Measurements from ENCODE around the gene FAF2.
"Not testable (repeated sequence)": the region's sequence is repeated elsewhere in the genome, so short reads cannot be mapped to it uniquely, and the experiment has no call there.

FAF2 gene

DNA sequence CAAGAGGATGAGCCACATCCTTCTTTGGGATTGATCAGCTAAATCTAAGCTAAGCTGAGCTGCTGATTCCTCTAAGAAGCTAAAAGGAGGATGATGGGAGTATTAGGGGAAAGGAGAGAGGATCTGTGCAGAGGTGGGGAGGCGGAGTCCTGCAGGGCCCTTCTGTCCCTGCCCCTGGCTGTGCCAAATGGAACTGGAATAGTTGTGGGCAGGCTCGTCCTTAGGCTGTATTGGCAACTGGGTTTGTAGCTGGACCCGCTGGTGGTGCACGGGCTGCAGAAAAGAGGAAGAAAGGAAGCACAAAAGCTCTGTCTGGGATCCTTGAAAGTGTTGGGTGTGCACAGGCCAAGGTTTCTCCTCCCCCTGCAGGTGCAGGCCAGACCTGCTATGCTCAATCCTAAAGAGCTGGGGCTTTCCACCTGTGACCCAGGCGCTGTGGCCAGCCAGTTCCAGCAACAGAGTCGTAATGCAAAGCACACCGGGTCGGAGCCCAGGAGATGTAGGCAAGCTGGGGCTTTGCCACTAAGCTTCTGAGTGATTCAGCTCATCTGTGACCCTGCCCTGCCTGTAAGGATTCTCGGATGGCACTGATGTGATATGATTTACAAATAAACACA, 41.6 kb upstream of the FAF2 start:
- DNase-seq (ENCODE audit: low read depth, low spot score) = no peak
- TF ChIP-seq, protein P1, sequence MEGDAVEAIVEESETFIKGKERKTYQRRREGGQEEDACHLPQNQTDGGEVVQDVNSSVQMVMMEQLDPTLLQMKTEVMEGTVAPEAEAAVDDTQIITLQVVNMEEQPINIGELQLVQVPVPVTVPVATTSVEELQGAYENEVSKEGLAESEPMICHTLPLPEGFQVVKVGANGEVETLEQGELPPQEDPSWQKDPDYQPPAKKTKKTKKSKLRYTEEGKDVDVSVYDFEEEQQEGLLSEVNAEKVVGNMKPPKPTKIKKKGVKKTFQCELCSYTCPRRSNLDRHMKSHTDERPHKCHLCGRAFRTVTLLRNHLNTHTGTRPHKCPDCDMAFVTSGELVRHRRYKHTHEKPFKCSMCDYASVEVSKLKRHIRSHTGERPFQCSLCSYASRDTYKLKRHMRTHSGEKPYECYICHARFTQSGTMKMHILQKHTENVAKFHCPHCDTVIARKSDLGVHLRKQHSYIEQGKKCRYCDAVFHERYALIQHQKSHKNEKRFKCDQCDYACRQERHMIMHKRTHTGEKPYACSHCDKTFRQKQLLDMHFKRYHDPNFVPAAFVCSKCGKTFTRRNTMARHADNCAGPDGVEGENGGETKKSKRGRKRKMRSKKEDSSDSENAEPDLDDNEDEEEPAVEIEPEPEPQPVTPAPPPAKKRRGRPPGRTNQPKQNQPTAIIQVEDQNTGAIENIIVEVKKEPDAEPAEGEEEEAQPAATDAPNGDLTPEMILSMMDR (IDR thresholded peaks at IDR 0.05; ENCODE audit: insufficient read depth, low read length, missing control alignments) = no peak
- H3K4me3 ChIP-seq (ENCODE audit: low read depth, low read length) = no peak overlapping the region
- ChIA-PET CTCF (interaction anchor here (0.8 to 5.2 kb wide), 3 partner anchors 10 to 41 kb away, joined by 3 to 26 read pairs (median 6); partner anchors contain the start of gene CLTB), POLR2A (no interaction called here)

DNA sequence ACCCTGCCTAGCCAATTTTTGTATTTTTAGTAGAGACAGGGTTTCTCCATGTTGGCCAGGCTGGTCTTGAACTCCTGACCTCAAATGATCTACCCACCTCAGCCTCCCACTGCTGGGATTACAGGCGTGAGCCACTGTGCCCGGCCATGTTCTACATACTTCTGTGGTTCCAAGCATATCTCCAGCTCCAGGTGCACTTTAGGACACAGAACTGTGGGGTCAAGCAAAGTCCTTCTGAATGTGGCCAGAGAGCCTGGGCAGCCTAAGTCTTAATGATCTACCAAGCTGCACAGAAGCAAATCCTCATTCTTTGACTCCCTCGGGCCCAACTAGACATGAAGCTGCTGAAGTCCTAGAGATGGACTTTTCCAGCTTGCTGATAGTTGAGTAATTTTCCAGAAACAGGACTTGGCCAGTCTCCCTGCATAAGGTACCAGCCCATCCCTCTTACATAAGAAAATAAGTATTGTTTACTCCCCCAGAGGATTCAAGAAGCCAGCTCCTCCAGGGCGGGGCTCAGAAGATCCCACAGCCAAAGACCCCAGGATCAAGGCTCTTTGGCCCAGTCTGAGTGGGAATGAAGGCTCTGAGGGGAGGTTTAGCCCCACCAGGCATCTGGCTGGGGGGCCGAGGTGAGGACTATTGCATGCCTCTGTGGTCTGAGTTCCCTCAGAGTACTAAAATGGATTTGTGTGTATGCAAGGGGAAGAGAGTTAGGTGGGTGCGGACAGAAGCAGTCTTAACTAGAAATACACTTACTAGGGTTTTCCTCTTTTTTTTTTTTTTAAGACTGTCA, 40.5 kb upstream of the FAF2 start:
- H3K4me3 ChIP-seq (ENCODE audit: low read depth, low read length) = no peak overlapping the region
- POLR2A ChIA-PET = no interaction called here
- CTCF ChIA-PET = interaction anchor here (0.8 to 5.2 kb wide), 4 partner anchors 8 to 40 kb away, joined by 3 to 26 read pairs (median 5); partner anchors contain the start of gene CLTB
- DNase-seq (ENCODE audit: low read depth, low spot score) = no peak
- TF ChIP-seq, protein P1 (IDR thresholded peaks at IDR 0.05; ENCODE audit: insufficient read depth, low read length, missing control alignments) = no peak

DNA sequence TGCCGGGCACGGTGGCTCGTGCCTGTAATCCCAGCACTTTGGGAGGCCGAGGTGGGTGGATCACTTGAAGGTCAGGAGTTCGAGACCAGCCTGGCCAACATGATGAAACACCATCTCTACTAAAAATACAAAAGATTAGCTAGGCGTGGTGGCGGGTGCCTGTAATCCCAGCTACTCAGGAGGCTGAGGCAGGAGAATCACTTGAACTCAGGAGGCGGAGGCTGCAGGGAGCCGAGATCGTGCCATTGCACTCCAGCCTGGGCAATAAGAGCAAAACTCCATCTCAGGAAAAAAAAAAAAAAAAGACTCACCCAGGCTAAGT, 40.0 kb upstream of the FAF2 start:
- DNase-seq (ENCODE audit: low read depth, low spot score); H3K4me3 ChIP-seq (ENCODE audit: low read depth, low read length); POLR2A ChIA-PET: not testable (repeated sequence)
- CTCF ChIA-PET = interaction anchor here (0.8 to 5.2 kb wide), 2 partner anchors 8 to 38 kb away, joined by 3 to 26 read pairs; partner anchors contain the start of gene CLTB

DNA sequence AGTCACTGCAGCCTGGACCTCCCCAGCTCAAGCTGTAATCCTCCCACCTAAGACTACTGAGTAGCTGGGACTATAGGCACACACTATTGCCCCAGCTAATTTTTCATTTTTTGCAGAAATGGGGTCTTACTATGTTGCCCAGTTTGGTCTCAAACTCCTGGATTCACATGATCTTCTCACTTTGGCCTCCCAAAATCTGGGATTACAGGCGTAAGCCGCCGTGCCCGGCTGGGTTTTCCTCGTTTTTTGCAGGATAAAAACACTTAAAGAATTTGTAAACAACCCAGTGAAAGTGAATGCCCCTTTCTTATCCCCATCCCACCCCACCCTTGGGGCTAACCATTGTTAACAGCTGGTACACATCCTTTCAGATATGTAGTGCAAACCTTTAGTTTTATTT, 39.6 kb upstream of the FAF2 start:
- DNase-seq (ENCODE audit: low read depth, low spot score) = no peak
- TF ChIP-seq, protein P1 (IDR thresholded peaks at IDR 0.05; ENCODE audit: insufficient read depth, low read length, missing control alignments) = no peak
- POLR2A ChIA-PET = no interaction called here
- CTCF ChIA-PET = interaction anchor here (5.2 kb wide), 1 partner anchor 8 kb away, joined by 26 read pairs; the partner anchor contains the start of gene CLTB
- no peak overlapping the region for H3K4me3 ChIP-seq (ENCODE audit: low read depth, low read length)

DNA sequence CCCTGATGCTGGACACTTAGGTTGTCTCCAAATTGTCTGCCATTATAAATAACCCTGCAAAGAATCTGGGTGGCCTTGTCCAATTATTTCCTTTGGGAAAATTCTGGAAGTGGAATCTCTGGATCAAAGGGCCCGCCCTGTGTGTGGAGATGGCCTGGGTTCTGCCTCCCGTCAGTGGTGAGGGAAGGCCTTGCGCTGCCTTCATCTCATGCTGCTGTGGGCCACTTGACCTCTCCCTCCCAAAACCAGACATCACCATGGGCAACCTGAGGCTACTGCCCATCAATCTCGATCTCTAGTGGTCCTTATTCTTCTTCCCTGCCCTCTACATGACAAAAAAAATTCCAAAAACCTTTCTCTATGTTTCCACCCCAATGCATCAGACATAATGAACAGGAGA, 38.4 kb upstream of the FAF2 start:
- ChIA-PET CTCF (interaction anchor here (1.0 to 1.7 kb wide), 3 partner anchors 38 to 249 kb away, joined by 3 to 6 read pairs (median 5); partner anchors contain the start of gene FAF2), POLR2A (interaction anchor here (0.6 kb wide), 1 partner anchor 899 kb away, joined by 3 read pairs; no protein-coding TSS in a partner anchor)
- H3K4me3 ChIP-seq (ENCODE audit: low read depth, low read length) = no peak overlapping the region
- no peak for DNase-seq (ENCODE audit: low read depth, low spot score)
- TF ChIP-seq, protein P1 (IDR thresholded peaks at IDR 0.05; ENCODE audit: insufficient read depth, low read length, missing control alignments) = no peak

DNA sequence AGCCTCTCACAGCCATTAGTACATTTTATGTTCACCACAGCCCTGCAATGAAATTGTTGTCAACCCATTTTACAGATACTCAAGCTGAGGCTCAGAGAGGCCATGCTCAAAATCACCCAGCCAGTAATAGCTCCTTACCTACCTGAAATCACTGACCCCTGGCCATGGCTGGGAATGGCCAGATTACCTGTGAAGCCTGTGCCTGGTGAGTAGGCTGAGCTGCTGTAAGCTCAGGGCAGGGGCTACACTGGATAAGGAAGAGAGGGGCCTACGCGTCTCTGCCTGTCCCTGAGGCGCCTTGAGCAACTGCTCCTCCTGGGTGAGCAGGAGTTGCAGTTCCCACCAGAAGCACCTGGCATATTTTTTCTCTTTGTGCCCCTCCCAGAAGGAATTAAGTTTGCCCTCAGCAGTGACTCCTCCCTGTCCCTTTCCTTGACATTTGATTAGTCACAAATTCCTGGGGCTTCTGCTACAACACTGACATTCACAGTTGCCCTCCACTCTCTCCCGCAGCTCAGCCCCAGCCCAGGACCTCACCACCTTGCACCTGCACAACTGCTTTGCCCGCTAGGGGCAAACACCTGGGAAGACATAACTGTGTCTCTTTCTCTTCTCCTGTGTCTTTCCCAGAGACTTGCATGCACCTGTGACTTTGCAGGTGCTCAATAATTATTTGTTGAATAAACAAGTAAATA, 37.6 kb upstream of the FAF2 start:
- DNase-seq (ENCODE audit: low read depth, low spot score) = no peak
- TF ChIP-seq, protein P1 (IDR thresholded peaks at IDR 0.05; ENCODE audit: insufficient read depth, low read length, missing control alignments) = no peak
- no peak overlapping the region for H3K4me3 ChIP-seq (ENCODE audit: low read depth, low read length)
- ChIA-PET POLR2A (no interaction called here), CTCF (interaction anchor here (1.0 to 1.7 kb wide), 3 partner anchors 37 to 248 kb away, joined by 3 to 6 read pairs (median 5); partner anchors contain the start of gene FAF2)
